SK-N-SH (cell line): ENCODE results near the gene DGKD.

Experiments used
- CTCF ChIP-seq: fragments of 200-600 bp; sonication (generic); IDR thresholded peaks from 2 replicates; pipeline ENCODE4 v1.6.1; 2017; ENCODE audit warnings: antibody characterized with exemption, mild to moderate bottlenecking, moderate library complexity
- EZH2phosphoT487 ChIP-seq: fragments of 200-600 bp; sonication (generic); IDR thresholded peaks from 2 replicates; pipeline ENCODE4 v1.6.1; 2017; ENCODE audit warnings: low read depth, mixed run types, mild to moderate bottlenecking, antibody characterized with exemption, moderate library complexity, borderline replicate concordance
- JUND ChIP-seq: IDR thresholded peaks from 2 replicates; pipeline ENCODE4 v1.4.0; 2012
- MAX ChIP-seq: IDR thresholded peaks from 2 replicates; pipeline ENCODE4 v1.4.0; 2012; ENCODE audit warnings: low read depth
- PBX3 ChIP-seq: IDR thresholded peaks from 2 replicates; pipeline ENCODE4; 2012
- RCOR1 ChIP-seq: fragments of 150-350 bp; IDR thresholded peaks from 2 replicates; pipeline ENCODE4 v1.6.1; 2017; ENCODE audit warnings: antibody characterized with exemption, low read length
- REST ChIP-seq: IDR thresholded peaks from 2 replicates; pipeline ENCODE4 v1.6.1; 2012; ENCODE audit warnings: mild to moderate bottlenecking, low read depth, low read length, moderate library complexity
- TAF1 ChIP-seq: IDR thresholded peaks from 2 replicates; pipeline ENCODE4 v1.6.1; 2012; ENCODE audit warnings: low read depth, mild to moderate bottlenecking, low read length, moderate library complexity, borderline replicate concordance

- TF ChIP-seq TAF1, result no peak
- TF ChIP-seq CTCF, result no peak
- TF ChIP-seq PBX3, result no peak
- no peak for TF ChIP-seq RCOR1
- TF ChIP-seq JUND, result no peak
- no peak for TF ChIP-seq MAX
- no peak for TF ChIP-seq REST
- no peak for TF ChIP-seq EZH2phosphoT487
These were observed 12.0 kb upstream of the DGKD start for GRCh38 chr2:233342301-233342700.
